ENCODE measurements around the gene XAGE2.

Gene XAGE2

GRCh38 chrX:52424656-52425055, 55.8 kb downstream of the XAGE2 start:
- no peaks in the 10 kb centered on the region for H3K27me3 ChIP-seq (ENCODE audit: control insufficient read depth, insufficient read depth, low read length, poor library complexity, severe bottlenecking)
- H3K36me3 ChIP-seq (ENCODE audit: control insufficient read depth, insufficient read depth, low read length), result no peaks in the 10 kb centered on the region
- H3K4me3 ChIP-seq (ENCODE audit: insufficient read depth, low read depth, low read length), result no peak overlapping the region
- no peak overlapping the region for H3K27ac ChIP-seq (ENCODE audit: insufficient read depth, low read depth, low read length, poor library complexity, severe bottlenecking)
- H3K9me3 ChIP-seq (ENCODE audit: control insufficient read depth, low read length), result no peaks in the 10 kb centered on the region
- 92 to 95% methylated on average over 1 of the region's 1 CpG for WGBS, 2 experiments
- H3K4me1 ChIP-seq (ENCODE audit: control insufficient read depth, insufficient read depth, low read length), result no peaks in the 10 kb centered on the region

Measured in ectodermal cell (in vitro differentiated cells).